ENCODE results near the gene CTNNA3.

Gene CTNNA3

GRCh38 chr10:66723608-66724400 lies 972.2 kb downstream of the CTNNA3 start:
- no peak for DNase-seq

GRCh38 chr10:66719483-66719882 lies 976.5 kb downstream of the CTNNA3 start:
- no peak for DNase-seq

- DNase-seq = no peak
These were observed 978.6 kb downstream of the CTNNA3 start for GRCh38 chr10:66717231-66717981.

GRCh38 chr10:66714741-66715140 lies 981.3 kb downstream of the CTNNA3 start:
- DNase-seq = no peak

- DNase-seq = no peak
These were observed 982.6 kb downstream of the CTNNA3 start for GRCh38 chr10:66713387-66713786.

- DNase-seq = no peak
These were observed 997.9 kb downstream of the CTNNA3 start for GRCh38 chr10:66698069-66698468.

GRCh38 chr10:66695046-66695445 lies 1000.9 kb downstream of the CTNNA3 start:
- no peak for DNase-seq

GRCh38 chr10:66684581-66684980 lies 1011.4 kb downstream of the CTNNA3 start:
- DNase-seq = no peak

- DNase-seq = no peak
These were observed 1015.1 kb downstream of the CTNNA3 start for GRCh38 chr10:66680886-66681285.

GRCh38 chr10:66678521-66678920 lies 1017.5 kb downstream of the CTNNA3 start:
- DNase-seq = no peak

GRCh38 chr10:66673071-66673470 lies 1022.9 kb downstream of the CTNNA3 start:
- DNase-seq = no peak

- no peak for DNase-seq
These were observed 1024.4 kb downstream of the CTNNA3 start for GRCh38 chr10:66671562-66671961.

- DNase-seq = no peak
These were observed 1024.9 kb downstream of the CTNNA3 start for GRCh38 chr10:66671064-66671463.

GRCh38 chr10:66656499-66656898 lies 1039.5 kb downstream of the CTNNA3 start:
- DNase-seq = no peak

- DNase-seq = no peak
These were observed 1041.1 kb downstream of the CTNNA3 start for GRCh38 chr10:66654861-66655260.

- no peak for DNase-seq
These were observed 1044.5 kb downstream of the CTNNA3 start for GRCh38 chr10:66651308-66652082.

GRCh38 chr10:66649626-66650025 lies 1046.4 kb downstream of the CTNNA3 start:
- DNase-seq = no peak

GRCh38 chr10:66642217-66642616 lies 1053.8 kb downstream of the CTNNA3 start:
- DNase-seq = no peak

GRCh38 chr10:66639371-66639770 lies 1056.6 kb downstream of the CTNNA3 start:
- no peak for DNase-seq

GRCh38 chr10:66637273-66638036 lies 1058.5 kb downstream of the CTNNA3 start:
- DNase-seq = no peak

- no peak for DNase-seq
These were observed 1066.0 kb downstream of the CTNNA3 start for GRCh38 chr10:66629996-66630395.

- DNase-seq = no peak
These were observed 1068.8 kb downstream of the CTNNA3 start for GRCh38 chr10:66627156-66627555.

All from activated CD4-positive, CD25-positive, alpha-beta regulatory T cell treated with anti-CD3 and anti-CD28 coated beads, Interleukin-2, amount 50 U/mL, for 72 hours (primary cell).